ENCODE data around the gene AFAP1L1.
A peak's percentile ranks its signal among the peaks of the same experiment; 100 is the strongest.
"Not testable (repeated sequence)": the region's sequence is repeated elsewhere in the genome, so short reads cannot be mapped to it uniquely, and the experiment has no call there.

AFAP1L1 gene

DNA sequence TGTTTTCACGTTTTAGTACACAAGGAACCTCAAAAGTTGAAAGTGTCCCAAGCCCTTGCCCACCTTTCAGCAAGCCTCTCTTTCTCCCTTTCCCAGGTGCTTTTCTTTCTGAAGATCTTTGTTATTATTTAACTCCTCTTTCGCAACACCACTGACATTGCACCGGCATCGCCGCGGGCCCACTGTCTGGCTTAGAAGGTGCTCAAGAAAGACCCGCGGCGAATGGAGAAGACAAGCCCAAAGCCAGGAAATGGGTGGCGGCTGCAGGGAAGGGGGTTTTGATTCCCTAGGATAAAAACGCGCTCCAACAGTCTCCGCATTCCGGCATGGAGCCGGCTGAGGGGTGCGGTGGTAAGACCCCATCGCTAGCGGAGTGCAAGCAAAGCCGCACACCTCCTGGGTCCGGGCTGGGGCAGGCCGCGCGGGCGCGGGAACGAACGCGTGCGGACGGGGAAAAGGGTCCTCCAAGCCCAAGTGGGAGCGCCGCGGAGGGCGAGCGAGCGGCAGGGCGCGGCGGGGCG, 404 bp upstream of the AFAP1L1 start (continued):
- TF ChIP-seq ZNF16 (tag by site-specific recombination; IDR thresholded peaks at IDR 0.05; ENCODE audit: low read depth) (no peak), SP3 (tag by site-specific recombination; IDR thresholded peaks at IDR 0.05) (no peak), MZF1 (tag by site-specific recombination; IDR thresholded peaks at IDR 0.05; ENCODE audit: borderline replicate concordance) (no peak), ZNF776 (tag by site-specific recombination; IDR thresholded peaks at IDR 0.05; ENCODE audit: borderline replicate concordance) (no peak), OVOL3 (tag by site-specific recombination; IDR thresholded peaks at IDR 0.05) (no peak), ZNF571 (tag by site-specific recombination; IDR thresholded peaks at IDR 0.05) (no peak), GFI1B (tag by site-specific recombination; IDR thresholded peaks at IDR 0.05) (no peak), RBAK (tag by site-specific recombination; IDR thresholded peaks at IDR 0.05) (no peak), ZNF10 (tag by site-specific recombination; IDR thresholded peaks at IDR 0.05) (no peak), WT1 (tag by site-specific recombination; IDR thresholded peaks at IDR 0.05) (no peak), MYNN (tag by site-specific recombination; IDR thresholded peaks at IDR 0.05; ENCODE audit: borderline replicate concordance) (no peak), ZBTB48 (tag by site-specific recombination; IDR thresholded peaks at IDR 0.05) (no peak), ZNF155 (tag by site-specific recombination; IDR thresholded peaks at IDR 0.05) (no peak), ZNF791 (tag by site-specific recombination; IDR thresholded peaks at IDR 0.05) (no peak), ZSCAN16 (tag by site-specific recombination; IDR thresholded peaks at IDR 0.05) (no peak), ZNF274 (IDR thresholded peaks at IDR 0.05; ENCODE audit: low read length) (no peak), ZNF274 (tag by site-specific recombination; IDR thresholded peaks at IDR 0.05; ENCODE audit: borderline replicate concordance) (no peak), PATZ1 (tag by site-specific recombination; IDR thresholded peaks at IDR 0.05) (no peak), FEZF1 (tag by site-specific recombination; IDR thresholded peaks at IDR 0.05) (no peak), GLIS2 (tag by site-specific recombination; IDR thresholded peaks at IDR 0.05) (peak; percentile 45)
- TF ChIP-seq, protein P1, sequence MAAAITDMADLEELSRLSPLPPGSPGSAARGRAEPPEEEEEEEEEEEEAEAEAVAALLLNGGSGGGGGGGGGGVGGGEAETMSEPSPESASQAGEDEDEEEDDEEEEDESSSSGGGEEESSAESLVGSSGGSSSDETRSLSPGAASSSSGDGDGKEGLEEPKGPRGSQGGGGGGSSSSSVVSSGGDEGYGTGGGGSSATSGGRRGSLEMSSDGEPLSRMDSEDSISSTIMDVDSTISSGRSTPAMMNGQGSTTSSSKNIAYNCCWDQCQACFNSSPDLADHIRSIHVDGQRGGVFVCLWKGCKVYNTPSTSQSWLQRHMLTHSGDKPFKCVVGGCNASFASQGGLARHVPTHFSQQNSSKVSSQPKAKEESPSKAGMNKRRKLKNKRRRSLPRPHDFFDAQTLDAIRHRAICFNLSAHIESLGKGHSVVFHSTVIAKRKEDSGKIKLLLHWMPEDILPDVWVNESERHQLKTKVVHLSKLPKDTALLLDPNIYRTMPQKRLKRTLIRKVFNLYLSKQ (tag by site-specific recombination; IDR thresholded peaks at IDR 0.05; ENCODE audit: borderline replicate concordance), result no peak
- TF ChIP-seq, protein P2, sequence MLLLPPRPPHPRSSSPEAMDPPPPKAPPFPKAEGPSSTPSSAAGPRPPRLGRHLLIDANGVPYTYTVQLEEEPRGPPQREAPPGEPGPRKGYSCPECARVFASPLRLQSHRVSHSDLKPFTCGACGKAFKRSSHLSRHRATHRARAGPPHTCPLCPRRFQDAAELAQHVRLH (tag by site-specific recombination; IDR thresholded peaks at IDR 0.05), result no peak

DNA sequence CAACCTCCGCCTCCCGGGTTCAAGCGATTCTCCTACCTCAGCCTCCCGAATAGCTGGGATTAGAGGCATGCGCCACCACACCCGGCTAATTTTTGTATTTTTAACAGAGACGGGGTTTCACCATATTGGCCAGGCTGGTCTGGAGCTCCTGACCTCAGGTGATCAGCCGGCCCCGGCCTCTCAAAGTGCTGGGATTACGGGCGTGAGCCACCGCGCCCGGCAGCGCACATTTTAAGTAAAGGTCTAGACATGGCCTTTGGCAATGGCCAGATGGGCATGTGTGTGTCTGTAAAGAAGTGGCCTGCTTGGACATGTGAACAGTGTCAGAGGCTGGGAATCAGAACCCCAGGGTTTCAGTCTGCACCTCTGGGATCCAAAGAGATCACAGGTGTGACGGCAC, 1.1 kb downstream of the AFAP1L1 start:
- CTCF ChIA-PET, result interaction anchor here (0.7 to 1.3 kb wide), 3 partner anchors 17 to 173 kb away, joined by 3 to 5 read pairs (median 3); partner anchors contain the start of gene PCYOX1L
- H3K27ac ChIP-seq (ENCODE audit: extremely low read depth, low read depth, low read length), result not testable (repeated sequence)

GRCh38 chr5:149273237-149273636, 1.6 kb downstream of the AFAP1L1 start:
- CTCF ChIA-PET, result interaction anchor here (0.7 to 1.2 kb wide), 2 partner anchors 16 to 172 kb away, joined by 3 read pairs; no protein-coding TSS in a partner anchor
- peaks cover 3% of the 10 kb centered on the region; the same call in 1 of the 2 replicates for H3K4me1 ChIP-seq (ENCODE audit: control insufficient read depth, insufficient read depth, low read length)
- no peak overlapping the region for H3K27ac ChIP-seq (ENCODE audit: extremely low read depth, low read depth, low read length)
- no peak overlapping the region for H3K4me3 ChIP-seq (ENCODE audit: low read depth, low read length)
- H3K9me3 ChIP-seq (ENCODE audit: control insufficient read depth, insufficient read depth, low read depth, low read length), result no peaks in the 10 kb centered on the region
- POLR2A ChIA-PET, result no interaction called here
- no peak for TF ChIP-seq ZNF561 (tag by site-specific recombination; IDR thresholded peaks at IDR 0.05; ENCODE audit: borderline replicate concordance)
- no peak for TF ChIP-seq ZNF157 (tag by site-specific recombination; IDR thresholded peaks at IDR 0.05)
- no peak for TF ChIP-seq ZNF146 (tag by site-specific recombination; IDR thresholded peaks at IDR 0.05)
- no peak for TF ChIP-seq ZNF239 (tag by site-specific recombination; IDR thresholded peaks at IDR 0.05)
- no peak for TF ChIP-seq ZSCAN4 (tag by site-specific recombination; IDR thresholded peaks at IDR 0.05)
- H3K36me3 ChIP-seq (ENCODE audit: control insufficient read depth in 2 of 2, insufficient read depth in 1 of 2, low read length in 2 of 2), result no peaks in the 10 kb centered on the region

More for the DNA sequence above, 1.1 kb downstream of the AFAP1L1 start:
- H3K9me3 ChIP-seq (ENCODE audit: control insufficient read depth, insufficient read depth, low read depth, low read length); H3K4me3 ChIP-seq (ENCODE audit: low read depth, low read length); H3K36me3 ChIP-seq (ENCODE audit: control insufficient read depth in 2 of 2, insufficient read depth in 1 of 2, low read length in 2 of 2); H3K4me1 ChIP-seq (ENCODE audit: control insufficient read depth, insufficient read depth, low read length): not testable (repeated sequence)
- POLR2A ChIA-PET, result interaction anchor here (0.7 to 0.9 kb wide), 2 partner anchors 47 to 197 kb away, joined by 3 read pairs; no protein-coding TSS in a partner anchor

All from HEK293 (cell line).